ENCODE data around the gene EZH1.

Gene EZH1

DNA sequence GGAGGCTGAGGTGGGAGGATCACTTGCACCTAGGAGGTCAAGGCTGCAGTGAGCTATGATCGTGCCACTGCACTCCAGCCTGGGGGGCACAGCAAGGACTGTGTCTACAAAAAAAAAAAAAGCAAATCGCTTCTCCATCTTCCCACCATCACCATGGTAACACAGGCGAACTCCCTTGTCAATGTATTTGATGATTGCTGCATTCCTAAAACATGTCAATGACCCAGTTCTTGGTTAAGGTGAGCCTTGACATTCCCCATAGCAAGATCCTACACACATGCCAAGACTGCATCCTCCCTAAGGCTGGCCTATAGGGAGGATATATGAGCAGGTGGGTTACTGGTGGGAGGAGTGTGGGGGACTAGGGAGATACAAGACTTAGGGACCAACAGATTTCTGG lies 50.3 kb downstream of the EZH1 start:
- H3K4me3 ChIP-seq (ENCODE audit: low read depth, low read length), result no peak overlapping the region
- no peak for TF ChIP-seq CTCF (IDR thresholded peaks at IDR 0.05; ENCODE audit: low read depth, low read length)

DNA sequence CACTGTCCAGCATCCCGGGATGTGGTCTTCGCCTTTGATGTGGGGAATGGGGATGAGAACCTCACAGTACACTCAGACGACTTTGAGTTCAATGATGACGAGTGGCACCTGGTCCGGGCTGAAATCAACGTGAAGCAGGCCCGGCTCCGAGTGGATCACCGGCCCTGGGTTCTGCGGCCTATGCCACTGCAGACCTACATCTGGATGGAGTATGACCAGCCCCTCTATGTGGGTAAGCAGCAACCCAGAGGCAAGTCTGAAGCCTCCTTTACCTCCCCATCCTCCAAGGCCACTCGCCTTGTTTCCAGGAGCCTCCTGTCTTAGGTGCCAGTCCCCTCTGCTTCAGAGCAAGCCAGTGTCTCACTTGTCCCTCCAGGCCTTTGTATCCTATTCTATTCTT lies 52.4 kb downstream of the EZH1 start:
- H3K4me3 ChIP-seq (ENCODE audit: low read depth, low read length), result no peak overlapping the region
- no peak for TF ChIP-seq CTCF (IDR thresholded peaks at IDR 0.05; ENCODE audit: low read depth, low read length)

GRCh38 chr17:42691021-42691545 lies 53.8 kb downstream of the EZH1 start:
- no peak overlapping the region for H3K4me3 ChIP-seq (ENCODE audit: low read depth, low read length)
- TF ChIP-seq CTCF (IDR thresholded peaks at IDR 0.05; ENCODE audit: low read depth, low read length), result no peak

DNA sequence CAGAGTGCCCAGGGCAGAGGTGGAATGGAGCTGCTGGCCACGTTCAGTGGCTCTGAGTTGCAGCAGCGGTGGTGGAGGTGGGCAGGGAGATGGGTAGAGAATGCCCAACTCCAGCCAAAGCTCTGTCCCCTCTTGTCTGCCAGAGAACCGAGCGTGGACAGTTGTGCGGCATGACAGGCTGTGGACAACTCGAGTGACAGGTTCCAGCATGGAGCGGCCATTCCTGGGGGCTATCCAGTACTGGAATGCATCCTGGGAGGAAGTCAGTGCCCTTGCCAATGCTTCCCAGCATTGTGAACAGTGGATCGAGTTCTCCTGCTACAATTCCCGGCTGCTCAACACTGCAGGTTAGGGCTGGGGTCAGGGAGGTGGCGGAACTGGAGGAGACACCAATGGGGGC lies 54.2 kb downstream of the EZH1 start:
- no peak overlapping the region for H3K4me3 ChIP-seq (ENCODE audit: low read depth, low read length)
- TF ChIP-seq CTCF (IDR thresholded peaks at IDR 0.05; ENCODE audit: low read depth, low read length), result no peak

DNA sequence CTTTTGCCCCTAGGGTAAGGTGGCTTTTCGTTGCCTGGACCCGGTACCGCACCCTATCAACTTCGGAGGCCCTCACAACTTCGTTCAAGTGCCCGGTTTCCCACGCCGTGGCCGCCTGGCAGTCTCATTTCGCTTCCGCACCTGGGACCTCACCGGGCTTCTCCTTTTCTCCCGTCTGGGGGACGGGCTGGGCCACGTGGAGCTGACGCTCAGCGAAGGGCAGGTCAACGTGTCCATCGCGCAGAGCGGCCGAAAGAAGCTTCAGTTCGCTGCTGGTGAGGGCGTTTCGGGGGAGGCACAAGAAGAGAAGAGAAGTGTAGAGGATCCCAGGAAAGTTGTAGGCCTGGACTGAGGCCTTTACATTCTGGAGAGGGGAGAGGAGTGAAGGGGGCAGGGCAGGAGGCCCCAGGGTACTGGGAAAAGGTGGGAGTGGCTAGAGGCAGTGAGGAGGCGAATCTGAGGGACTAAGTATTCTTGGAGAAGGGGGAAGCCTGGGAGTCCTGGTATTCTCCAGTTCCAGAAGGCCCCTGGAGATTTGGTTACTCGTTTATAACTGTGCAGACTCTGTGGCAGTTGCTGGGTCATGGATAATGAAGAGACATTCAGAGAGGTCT lies 57.0 kb downstream of the EZH1 start:
- TF ChIP-seq CTCF (IDR thresholded peaks at IDR 0.05; ENCODE audit: low read depth, low read length), result no peak

GRCh38 chr17:42686520-42687128 lies 58.2 kb downstream of the EZH1 start:
- H3K4me3 ChIP-seq (ENCODE audit: low read depth, low read length), result no peak overlapping the region
- TF ChIP-seq CTCF (IDR thresholded peaks at IDR 0.05; ENCODE audit: low read depth, low read length), result no peak

More for the DNA sequence above, 57.0 kb downstream of the EZH1 start:
- no peak overlapping the region for H3K4me3 ChIP-seq (ENCODE audit: low read depth, low read length)

DNA sequence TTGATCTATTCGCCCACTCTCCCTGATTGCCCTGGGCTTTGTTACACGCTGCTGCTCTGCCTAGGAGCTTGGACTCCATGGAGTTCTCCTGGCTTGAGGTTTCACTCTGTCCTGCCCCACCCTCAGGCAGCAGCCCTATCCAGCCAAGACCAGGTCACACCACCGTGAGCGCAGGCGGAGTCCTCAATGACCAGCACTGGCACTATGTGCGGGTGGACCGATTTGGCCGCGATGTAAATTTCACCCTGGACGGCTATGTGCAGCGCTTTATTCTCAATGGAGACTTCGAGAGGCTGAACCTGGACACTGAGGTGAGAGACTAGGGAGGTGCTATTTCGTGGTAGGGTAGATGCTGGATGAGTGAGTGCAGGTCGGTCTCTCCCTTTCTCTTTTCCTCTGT lies 59.0 kb downstream of the EZH1 start:
- TF ChIP-seq CTCF (IDR thresholded peaks at IDR 0.05; ENCODE audit: low read depth, low read length), result no peak
- no peak overlapping the region for H3K4me3 ChIP-seq (ENCODE audit: low read depth, low read length)

All from WI38 (cell line).